NCI-H1048 (cell line): ENCODE measurements around the gene PGBD5.

Source experiments
- DNase-seq: peaks from one replicate; lab custom pipeline; 2025; lab: John Stamatoyannopoulos, UW

Gene PGBD5

DNA sequence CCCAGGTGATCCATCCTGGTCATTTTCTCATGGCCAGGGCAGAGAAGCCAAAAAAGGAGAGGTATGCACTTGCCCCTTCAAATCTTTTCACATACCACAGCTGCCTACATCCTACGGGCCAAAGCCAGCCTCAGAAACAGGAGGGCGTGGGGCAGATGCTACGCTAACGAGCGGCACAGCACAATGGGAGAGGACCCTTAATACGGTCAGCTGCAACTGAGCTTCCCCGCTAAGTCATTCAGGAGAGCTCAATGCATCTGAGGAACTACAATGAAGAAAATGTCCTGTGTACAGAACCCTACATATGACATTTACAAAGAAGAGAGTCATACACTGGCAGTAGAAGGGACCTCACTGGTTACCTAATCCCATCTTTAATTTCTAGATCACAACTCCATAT lies 78.2 kb downstream of the PGBD5 start:
- DNase-seq, result no peak

GRCh38 chr1:230345139-230345885 lies 80.8 kb downstream of the PGBD5 start:
- no peak for DNase-seq

DNA sequence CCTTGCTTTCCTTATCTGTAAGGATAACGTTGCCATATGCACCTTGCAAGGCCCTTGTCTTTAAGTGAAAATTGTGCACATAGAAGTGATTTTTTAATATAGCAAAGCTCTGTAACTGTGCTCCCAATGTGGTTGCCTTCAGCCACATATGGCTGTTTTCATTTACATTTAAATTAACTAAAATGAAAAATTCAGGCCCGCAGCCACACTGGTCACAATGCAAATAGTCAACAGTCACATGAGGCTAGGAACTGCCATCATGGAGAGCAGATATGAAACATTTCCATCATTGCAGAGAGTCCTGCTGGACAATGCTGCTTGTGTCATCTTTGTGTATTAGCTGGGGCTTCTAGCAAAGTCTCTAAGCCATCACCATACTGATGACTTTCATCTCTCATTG lies 83.4 kb downstream of the PGBD5 start:
- no peak for DNase-seq

- no peak for DNase-seq
Observed at GRCh38 chr1:230342019-230342418, 84.1 kb downstream of the PGBD5 start.

DNA sequence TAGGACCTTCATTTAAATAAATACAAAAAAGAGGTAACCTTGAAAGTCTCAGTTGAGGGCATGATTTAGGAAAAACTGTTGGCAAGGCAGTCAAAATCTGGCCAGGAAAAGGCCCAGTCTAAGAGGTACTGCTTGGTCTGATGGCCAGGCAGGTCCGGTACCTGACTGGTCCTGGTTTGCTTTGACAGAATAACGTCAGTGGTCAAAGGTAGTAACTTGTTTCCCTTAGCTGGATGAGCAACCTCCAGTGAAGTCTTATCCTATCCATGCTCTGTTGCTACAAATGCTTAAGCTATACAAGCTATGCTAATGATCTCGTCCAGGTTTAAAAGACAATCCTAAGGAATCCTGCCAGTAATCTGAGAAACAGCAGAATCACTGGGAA lies 85.0 kb downstream of the PGBD5 start:
- no peak for DNase-seq

DNA sequence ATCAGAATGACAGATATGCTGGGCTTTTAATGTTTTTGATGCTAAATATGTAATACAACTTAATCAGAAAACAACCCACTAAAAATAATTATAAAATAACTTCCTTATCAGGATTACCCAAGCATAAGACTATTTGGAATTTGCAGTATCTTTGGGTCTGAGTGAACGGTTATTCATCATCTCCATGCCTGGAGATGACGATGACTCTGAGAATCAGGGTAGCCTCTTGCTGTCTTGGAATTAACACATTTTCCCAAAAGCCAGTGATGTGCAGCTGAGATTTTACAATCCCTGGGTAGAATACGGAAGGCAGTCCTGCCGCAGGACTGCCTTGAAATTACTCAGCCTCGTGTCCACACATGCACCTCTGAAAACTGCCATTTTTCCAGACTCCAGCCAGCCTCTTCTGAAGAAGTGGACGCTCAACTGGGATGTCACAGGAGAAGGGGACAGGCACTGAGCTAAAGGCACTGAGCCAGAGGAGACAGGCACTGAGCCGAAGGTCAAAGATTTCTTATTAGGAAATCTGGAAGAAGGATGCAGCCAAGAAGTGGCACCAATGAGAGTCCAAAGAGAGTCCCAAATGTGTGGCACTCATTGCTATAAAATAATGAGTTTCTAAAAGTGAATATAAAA lies 85.5 kb downstream of the PGBD5 start:
- no peak for DNase-seq

DNA sequence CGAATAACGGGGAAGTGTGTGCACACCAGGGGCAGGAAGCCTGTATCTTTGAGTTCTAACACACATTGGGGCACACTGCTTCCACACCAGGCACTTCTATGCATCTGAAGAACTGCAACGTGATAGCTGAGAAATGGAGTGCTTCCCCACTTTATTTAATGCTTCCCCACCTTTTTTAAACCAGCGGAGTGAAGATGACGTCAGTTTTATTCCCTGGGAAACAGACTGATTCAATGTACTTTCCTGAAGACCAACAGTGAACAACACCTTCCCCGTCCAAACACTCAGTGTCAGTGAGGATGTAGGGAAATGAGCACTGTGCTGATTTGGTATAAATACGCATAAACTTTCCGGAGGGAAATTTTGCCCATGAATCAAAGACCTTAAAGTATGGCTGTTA lies 87.1 kb downstream of the PGBD5 start:
- no peak for DNase-seq

DNA sequence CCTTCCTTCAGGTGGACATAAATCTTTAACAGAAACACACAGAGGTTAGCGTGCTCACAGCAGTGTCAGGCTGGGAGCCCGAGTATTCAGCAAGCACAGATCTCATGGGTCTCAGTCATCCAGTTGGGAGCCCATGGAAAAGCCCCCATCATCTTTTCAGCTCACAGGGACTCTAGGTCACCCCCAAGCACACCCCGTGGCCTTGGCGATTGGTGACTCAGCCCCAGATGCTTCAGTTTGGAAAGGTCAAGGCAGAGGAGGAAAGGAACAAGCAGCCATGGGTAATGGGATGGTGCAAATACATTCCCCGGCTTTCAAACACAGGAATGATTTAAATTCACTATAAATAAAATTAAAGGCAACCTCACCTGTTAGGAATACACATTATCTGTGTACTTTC lies 88.9 kb downstream of the PGBD5 start:
- no peak for DNase-seq

GRCh38 chr1:230335861-230336522 lies 90.1 kb downstream of the PGBD5 start:
- DNase-seq, result no peak

GRCh38 chr1:230334447-230334837 lies 91.7 kb downstream of the PGBD5 start:
- no peak for DNase-seq

- no peak for DNase-seq
Observed at GRCh38 chr1:230333590-230334446, 92.3 kb downstream of the PGBD5 start.

- no peak for DNase-seq
Observed at GRCh38 chr1:230332575-230333066, 93.5 kb downstream of the PGBD5 start.

- DNase-seq, result no peak
Observed at GRCh38 chr1:230332061-230332460, 94.1 kb downstream of the PGBD5 start.

DNA sequence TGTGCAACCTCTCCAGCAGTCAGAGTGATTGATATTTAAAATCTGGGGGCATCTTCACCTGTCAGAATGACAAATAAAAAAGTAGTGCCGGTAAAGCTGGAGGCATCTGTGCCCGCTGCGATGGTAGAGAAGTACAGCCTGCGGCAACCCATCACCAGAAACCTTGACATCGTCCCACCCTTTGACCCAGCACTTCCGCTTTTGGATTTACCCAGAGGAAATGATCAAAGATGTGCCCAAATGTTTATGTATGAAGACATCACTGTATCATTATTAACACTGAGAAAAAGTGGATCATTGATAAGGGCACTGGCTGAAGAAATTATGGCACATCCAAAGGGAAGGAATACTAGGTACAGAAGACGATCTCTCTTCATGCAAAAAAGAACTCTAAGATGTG lies 96.0 kb downstream of the PGBD5 start:
- DNase-seq, result no peak

- no peak for DNase-seq
Observed at GRCh38 chr1:230328342-230329015, 97.7 kb downstream of the PGBD5 start.

DNA sequence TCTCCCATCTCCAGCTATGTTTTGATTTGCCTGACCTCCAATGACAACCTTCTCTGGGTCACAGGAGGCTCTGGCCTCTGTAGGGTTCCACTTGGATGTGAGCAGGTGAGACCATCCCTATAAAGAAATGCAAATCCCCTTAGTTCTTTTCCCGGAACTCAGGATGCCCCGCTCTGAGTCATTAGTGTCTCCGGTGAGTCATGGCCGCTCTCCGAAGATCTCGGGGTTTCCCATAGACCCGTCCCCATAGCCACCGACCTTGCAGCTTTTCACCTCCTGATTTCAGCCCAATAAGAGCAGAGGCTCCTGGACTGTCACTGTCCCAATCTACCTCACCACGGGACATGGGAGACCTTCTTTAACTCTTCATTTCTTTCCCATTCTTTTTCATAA lies 98.2 kb downstream of the PGBD5 start:
- no peak for DNase-seq

DNA sequence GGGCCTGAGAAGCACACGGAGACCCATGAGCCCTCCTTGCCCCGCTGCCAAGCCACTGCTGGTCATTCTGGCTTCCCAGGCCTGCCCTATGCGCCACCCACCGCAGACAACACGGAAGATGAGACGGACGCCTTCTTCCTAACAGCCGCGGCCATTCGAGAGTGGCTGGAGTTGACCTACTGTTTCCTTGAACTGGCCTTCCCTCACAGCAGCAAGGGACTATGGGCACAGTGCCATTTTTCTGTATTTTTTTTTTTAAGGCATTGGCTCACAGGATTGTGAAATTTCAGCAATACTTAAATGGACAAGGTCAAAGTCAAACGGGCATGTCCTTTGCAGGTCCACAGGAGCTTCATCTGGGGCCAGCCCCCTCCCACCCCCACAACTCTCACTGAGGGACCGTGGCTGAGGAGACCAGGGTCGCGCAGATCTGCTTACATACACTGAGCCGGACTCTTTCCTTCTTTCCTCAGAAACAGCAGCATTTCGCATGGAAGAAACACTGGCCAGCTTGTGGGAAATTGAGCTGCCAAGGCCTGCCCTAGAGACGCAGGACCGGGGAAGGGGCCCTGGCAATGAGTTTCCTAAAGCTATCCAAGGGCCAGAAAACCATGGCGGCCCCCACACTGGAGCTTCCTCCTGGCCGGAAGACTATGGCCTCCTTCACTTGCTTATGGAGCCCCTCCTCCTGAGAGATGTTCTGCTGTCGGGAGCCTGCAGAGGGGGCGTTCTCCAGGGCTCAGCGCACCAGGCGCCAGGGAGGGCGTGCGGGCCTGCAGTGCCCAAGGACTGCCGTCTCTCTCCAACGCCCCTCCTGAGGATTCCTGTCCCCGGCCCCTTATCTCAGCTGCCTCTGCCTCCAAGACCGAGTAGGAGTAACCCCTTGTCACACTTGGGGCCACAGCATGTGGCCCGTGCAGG lies 98.9 kb downstream of the PGBD5 start:
- DNase-seq, result no peak

DNA sequence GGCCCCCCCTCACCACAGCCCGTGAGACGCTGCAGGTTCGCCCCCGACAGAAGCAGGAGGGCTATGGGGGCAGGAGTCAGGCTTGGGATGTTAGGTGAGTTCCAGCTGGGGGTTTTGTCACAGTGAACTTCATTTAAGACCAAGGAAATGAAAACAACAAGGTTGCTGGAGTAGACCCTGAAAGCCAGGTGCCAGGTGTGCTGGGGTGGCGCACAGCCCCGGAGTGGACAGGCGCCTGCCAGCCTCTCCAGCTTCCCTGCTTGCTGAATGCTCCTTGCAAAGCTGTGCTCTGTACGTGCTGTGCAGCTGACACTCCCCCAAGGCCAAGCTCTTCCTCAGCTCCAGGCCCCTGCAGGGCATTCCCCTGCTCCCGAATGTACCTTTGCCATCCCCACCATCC lies 102.4 kb downstream of the PGBD5 start:
- DNase-seq, result no peak

DNA sequence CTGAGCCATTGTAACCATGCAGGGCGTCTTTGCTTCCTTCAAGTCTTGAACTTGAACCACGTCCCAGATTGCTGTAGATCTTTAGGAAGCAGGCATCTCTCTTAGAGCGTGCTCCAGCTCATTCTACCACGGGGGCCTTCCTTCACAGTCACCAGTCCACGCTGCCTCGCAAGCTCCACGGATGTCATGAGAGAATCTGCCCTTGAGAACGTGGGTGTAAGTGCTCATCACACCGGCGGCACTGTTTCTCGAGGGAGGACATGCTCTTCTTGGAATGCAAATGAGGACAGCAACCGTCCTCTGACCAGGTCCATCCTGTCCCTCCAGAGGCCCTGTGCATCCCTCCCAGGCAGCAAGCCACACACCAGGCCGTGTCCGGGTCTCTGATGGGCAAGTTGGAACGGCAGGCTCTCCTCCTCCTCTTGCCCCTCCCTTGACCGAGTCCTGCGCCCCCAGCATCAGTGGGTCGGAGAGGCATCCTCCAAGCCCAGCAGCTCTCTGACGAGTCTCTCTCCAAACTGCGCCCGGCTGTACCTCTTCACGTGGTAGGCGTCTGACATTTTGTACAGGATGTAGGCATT lies 103.1 kb downstream of the PGBD5 start:
- no peak for DNase-seq

- DNase-seq, result no peak
Observed at GRCh38 chr1:230322421-230322756, 103.7 kb downstream of the PGBD5 start.
